ENCODE measurements around the gene ANGPT4.

ANGPT4 gene, protein sequence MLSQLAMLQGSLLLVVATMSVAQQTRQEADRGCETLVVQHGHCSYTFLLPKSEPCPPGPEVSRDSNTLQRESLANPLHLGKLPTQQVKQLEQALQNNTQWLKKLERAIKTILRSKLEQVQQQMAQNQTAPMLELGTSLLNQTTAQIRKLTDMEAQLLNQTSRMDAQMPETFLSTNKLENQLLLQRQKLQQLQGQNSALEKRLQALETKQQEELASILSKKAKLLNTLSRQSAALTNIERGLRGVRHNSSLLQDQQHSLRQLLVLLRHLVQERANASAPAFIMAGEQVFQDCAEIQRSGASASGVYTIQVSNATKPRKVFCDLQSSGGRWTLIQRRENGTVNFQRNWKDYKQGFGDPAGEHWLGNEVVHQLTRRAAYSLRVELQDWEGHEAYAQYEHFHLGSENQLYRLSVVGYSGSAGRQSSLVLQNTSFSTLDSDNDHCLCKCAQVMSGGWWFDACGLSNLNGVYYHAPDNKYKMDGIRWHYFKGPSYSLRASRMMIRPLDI

DNA sequence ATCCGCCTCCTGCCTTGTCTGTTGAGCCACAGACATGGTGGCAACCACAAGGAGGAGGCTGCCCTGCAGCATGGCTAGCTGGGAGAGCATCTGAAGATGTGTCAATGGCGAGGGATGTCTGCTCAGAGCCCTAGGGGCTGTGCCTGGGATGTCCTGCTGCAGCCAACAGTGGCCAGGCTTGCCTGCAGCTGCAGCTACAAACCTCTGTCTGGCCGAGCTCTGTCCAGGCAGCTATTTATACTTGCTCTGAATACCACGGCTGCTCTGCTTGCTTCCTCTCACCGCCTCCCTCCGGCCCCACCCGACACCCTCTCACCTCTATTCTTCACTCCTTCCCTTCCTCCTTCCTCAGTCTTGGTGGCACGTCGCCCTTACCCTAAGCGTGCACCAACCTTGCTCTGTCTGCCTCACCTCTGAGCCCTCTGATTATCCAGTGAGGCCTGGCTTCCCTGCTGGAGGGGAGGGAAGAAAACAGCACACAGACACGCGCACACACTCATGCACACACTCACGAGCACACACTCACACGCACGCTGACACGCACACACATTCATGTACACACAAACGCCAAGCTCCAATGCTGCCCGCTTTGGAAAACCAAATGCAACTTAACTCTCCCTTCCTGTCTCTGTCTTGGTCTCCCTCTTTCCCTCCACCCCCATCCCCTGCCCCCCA is at the start of gene ANGPT4:
ANGPT4 (minus strand) TSS at position 210 of the 675 bp plus-strand sequence; CDS start at position 90, 120 bp downstream.
- no peak for DNase-seq (ENCODE audit: low read depth in 2 of 2)

DNA sequence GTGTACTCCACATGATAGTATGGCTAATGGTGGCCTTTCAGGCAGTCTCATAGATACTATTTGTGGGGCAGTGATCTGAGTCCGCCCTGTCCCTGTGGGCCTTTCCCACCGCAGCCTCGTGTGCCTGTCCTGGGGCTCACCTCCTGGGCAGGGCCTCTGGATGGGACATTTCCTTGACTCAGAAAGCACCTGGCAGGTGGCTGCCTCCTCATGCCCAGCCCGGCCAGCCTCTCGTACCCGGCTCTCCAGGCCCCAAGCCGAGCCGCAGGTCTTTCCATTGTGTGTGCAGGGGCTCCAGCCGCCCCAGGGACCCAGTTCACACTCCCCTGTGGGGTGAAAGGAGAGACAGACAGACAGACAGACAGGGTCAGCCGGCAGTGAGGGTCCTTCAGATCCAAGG is 47.7 kb upstream of the ANGPT4 start:
- DNase-seq (ENCODE audit: low read depth in 2 of 2) = no peak

DNA sequence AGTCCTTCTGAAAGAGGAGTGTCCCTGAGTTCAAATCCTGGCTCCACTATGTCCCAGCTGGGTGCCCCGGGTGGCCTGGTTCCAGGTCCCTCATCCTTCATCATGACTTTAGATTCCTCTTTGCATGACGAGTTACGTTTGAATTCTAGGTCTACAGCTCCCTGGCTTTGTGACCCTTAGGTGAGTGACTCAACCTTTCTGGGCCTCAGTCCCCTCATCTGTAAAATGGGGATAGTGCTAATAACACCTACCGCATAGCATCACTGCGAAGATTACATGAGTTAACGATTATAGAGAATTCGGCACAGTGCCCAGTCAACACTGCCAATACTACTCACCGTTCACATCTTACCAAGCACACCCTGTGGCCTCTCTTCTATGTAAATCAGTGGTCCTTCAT is 46.5 kb upstream of the ANGPT4 start:
- no peak for DNase-seq (ENCODE audit: low read depth in 2 of 2)

DNA sequence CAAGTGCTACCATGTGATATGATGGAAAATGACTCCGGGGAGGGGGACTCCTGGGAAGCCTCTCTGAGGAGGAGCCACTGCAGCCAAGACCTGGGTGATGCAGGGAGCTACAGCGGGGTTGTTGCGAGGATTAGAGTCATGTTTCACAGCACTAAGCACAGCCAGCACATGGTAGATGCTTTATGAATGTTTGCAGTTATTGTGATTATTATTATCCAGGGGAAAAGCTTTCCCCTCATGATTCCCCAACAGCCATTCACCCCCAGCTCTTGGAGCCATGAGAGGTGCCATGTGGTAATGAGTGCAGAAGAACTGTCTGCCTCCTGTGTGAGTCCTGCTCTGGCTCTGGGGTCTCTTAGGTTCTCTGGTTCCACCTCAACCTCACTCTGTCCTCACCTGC is 46.1 kb upstream of the ANGPT4 start:
- no peak for DNase-seq (ENCODE audit: low read depth in 2 of 2)

DNA sequence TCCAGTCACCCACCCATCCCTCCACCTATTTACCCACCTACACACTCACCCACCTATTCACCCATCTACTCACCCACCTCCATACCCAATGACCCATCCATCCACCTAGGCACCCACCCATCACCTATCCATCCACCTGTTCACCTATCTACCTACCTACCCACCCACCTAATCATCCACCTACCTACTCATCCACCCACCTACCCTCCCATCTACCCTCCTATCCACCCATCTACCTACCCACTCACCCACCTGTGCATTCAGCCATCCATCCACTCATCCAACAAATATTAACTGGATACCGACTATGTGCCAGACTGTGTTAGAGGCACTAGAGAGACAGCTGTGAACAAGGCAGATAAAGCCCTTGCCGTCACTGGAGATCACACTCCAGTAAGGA is 45.6 kb upstream of the ANGPT4 start:
- DNase-seq (ENCODE audit: low read depth in 2 of 2) = no peak

DNA sequence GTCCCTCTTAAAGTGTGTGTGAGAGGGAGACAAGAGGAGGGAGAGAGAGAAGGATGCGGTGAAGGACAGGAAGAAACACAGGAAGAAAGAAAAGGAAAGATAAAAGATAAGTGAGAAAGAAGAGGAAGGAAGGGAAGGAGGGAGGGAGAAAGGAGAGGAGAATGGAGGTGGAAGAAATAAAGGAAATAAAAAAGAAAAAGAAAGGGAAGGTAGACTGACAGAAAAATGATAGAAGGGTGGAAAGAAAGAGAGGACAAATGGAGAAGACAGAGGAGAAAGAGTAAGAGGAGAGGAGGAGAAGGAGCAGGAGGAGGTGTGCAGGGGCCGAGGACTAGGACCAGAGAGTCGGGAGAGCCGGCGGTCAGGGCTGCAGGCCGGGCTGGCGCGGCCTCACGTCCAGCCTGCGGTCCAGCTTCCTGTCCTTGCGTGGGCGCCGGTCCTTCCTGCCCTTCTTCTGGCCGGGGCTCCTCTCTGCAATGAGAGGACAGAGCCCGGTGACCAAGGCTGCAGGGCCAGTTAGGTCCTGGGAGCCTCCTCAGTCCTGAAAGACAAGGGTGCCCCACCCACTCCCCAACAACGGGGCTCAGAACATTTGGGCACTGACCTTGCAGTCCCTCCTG is 44.0 kb upstream of the ANGPT4 start:
- no peak for DNase-seq (ENCODE audit: low read depth in 2 of 2)

DNA sequence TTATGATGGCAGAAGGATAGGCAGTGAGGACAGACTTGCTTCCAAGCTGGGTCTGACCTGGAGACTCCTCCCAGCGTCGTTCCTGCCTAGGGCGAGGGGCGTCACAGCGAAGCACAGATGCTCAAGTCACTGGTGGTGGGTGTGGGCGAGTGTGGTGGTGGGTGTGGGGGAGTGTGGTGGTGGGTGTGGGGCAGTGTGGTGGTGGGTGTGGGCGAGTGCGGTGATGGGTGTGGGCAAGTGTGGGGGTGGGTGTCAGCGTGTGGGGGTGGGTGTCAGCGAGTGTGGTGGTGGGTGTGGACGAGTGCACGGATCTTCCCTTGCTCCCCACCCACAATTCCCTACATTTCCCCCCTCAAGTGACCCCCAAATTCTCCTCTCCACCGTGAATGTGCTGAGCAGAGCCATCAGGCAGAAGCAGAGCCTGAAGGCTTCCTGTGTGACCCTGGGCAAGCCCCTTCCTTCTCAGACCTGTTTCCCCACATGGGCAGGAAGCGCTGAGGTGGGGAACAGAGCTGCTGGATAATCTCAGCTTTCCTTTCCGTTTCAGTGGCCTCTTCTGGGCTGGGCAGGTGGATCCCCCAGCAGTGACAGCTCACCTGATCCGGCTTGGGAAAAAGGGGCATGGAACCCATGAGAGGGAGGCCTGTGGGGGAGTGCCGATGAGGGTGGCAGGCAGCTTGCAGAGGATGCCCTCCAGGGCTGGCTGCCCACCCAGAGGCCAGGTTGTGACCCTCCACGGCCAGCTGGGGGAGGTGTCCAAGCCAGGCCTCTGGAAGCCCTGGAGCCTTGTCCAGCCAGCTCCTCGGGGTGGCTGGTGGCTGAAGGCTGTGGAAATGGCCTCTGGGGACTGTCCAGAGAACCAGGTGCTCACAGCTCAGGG is 43.0 kb upstream of the ANGPT4 start:
- DNase-seq (ENCODE audit: low read depth in 2 of 2) = no peak

DNA sequence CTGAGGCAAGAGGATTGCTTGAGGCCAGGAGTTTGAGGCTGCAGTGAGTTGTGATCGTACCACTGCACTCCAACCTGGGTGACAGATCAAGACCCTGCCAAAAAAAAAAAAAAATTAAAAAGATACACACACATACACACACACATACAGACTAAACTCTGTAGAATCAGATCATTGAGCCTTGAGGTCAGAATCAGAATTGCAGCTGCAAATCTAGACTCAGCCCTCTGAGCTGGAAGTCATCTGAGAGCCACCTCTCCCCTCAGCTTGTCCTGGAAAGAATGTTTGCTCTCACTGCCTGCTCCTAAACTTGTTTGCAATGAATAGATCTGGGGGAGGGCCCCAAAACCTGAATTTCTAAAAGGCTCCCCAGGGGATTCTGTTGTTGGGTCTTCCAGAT is 41.4 kb upstream of the ANGPT4 start:
- no peak for DNase-seq (ENCODE audit: low read depth in 2 of 2)

DNA sequence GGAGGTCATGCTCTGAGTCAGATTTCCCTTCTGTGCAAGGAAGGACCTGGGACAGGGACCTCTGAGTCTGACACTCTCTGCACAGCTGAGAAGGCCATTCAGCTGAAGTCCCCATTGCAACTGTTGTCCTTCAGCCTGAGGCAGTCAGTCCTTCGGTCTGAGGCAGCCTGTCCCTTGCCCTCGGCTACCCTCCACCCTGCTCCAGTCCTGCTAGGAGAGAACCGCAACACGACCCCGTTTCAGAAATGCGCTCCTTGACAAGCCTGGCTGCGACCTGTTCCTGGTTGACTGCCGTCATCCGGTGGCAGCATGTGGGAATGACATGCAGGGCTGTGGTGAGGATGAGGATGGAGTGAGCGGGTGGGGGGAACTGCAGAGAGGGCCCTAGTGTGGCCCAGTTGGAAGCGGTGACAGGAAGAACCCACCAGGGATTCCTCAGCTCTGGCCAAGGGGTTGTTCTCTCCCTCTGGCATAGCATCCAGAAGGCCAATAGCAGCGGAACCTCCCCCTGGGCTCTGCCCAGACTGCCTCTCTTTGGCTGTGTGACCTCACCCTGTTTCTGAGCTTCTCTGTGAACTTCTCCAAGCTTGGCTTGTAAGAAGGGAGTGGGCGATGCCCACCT is 40.3 kb upstream of the ANGPT4 start:
- peak; percentile 11 to 12 for DNase-seq (ENCODE audit: low read depth in 2 of 2)

DNA sequence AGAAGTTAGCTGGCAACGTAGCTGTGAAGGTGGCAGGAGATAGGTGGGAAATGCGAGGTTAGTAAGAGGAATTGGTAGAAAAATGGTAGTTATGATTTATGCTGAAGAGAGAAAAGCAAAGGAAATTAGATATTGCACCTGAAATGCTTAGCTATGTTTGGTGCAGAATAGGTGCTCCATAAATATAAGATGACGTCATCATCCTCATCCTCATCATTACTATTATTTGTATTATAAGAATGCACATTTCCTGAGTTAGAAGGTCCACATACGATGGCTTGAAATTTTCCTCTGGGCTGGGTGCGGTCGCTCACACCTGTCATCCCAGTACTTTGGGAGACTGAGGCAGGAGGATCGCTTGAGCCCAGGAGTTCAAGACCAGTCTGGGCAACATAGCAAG is 39.5 kb upstream of the ANGPT4 start:
- no peak for DNase-seq (ENCODE audit: low read depth in 2 of 2)

DNA sequence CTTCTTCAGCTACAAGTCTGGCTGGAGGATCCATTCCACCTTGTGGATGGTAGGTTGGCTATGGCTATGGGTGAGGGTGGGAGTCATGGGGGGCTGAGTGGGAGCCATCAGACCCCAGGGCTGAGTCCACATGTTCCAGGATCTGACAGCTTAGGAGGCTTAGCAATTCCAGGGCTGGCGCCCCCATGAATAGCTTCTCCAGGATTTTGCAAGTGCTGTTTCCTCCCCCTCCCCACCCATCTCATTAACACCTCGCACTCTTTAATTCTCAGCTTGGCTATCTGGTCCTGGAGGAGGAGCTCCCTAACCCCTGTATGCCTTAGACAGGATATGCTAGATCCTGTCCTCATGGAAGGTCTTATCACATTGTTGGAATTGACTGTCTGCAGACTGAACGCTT is 39.0 kb upstream of the ANGPT4 start:
- DNase-seq (ENCODE audit: low read depth in 2 of 2) = no peak

DNA sequence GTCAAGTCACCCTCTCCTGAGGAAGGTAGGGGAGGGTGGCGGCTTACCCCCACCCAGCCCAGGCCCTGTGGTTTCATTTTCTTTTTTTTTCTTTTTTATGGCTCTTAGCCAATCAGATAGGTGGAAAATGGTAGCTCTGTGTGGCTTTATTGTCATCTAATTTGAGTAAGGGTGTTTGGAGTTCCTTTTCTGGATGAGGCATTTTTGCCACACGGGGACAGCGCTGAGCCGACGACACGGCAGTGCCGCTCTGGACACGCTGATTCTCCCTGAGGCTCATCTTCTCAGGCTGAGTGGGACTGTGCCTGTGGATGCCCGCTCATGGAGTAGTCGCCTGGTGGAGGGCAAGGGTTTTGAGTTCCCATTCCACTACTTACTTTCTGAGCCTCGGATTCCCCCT is 37.6 kb upstream of the ANGPT4 start:
- no peak for DNase-seq (ENCODE audit: low read depth in 2 of 2)

DNA sequence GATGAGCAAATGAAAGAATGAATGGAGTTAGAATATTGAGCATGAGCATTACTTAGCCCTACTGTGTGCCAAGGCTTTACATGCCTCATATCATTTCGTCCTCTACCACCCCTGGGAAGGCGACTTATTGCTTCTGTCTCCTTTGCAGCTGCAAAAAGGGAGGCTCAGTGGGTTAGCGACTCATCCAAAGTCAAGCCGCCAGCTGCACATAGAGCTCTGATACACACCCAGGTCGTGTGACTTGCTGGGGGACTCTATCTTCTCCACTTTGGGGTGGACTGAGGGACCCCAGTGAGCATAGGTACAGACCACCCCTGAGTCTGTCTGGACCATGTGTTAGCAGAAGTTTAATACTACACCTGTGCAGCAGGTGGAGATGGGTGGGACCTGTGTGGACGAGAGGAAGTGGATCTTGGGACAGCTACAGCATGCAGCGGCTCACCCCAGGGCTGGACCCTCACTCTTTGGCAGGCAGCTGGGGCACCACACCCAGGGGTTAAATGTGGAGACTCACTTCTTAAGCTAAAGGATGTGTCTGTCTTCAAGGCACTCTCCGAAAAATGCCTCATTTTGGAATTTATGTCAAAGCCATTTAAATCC is 36.2 kb upstream of the ANGPT4 start:
- no peak for DNase-seq (ENCODE audit: low read depth in 2 of 2)

DNA sequence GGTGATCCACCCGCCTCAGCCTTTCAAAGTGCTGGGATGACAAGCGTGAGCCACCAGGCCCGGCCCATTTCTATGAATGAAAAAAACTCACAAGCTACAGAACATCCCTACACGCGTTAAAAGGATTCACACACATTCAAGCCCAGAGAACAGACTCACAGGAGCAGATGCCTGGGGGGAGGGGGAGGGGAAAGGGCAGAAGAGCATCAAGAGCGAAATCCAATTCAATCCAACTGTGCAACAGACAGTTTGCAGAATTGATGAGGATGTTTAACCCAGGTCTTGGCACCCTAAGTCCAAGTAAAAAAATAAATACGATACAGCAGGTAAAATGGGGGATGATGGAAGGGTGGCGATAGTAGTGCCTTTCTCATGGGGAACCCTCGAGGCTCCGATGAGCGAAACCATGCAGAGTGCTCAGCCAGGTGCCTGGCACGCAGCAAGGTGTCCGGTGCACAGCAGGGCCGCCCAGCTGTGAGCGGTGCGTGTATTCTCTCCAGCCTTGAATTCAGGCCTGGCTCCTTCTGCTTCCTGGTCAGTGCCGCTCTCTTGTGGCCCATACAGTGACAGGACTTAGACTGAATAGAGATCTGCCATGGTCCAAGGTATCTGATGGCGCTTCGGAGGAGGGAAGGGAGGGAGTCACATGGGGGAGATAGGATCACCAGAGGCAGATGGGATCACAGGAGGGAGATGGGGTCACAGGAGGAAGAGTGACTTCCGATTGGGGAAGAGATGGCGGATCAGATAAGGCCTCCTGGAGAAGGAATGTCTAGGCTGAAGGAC is 35.4 kb upstream of the ANGPT4 start:
- DNase-seq (ENCODE audit: low read depth in 2 of 2) = no peak

DNA sequence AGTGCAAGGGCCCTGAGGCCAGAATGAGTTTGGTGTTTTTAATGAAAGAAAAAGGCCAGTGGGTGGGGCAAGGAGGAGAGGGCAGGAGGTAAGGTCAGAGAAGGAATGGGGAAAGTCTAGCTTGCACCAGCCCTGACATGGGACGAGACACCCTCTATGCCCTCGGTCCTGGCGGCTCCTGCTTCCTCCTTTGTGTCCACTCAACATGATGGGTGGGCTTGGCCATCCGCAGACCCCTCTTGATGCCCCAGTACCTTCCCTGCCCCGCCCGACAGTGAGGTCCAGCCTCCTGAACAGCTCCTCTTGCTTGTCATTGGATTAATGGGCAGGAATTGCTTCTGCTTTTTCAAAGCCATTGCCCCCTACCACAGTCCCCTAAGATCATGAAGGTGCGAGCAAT is 33.6 kb upstream of the ANGPT4 start:
- no peak for DNase-seq (ENCODE audit: low read depth in 2 of 2)

DNA sequence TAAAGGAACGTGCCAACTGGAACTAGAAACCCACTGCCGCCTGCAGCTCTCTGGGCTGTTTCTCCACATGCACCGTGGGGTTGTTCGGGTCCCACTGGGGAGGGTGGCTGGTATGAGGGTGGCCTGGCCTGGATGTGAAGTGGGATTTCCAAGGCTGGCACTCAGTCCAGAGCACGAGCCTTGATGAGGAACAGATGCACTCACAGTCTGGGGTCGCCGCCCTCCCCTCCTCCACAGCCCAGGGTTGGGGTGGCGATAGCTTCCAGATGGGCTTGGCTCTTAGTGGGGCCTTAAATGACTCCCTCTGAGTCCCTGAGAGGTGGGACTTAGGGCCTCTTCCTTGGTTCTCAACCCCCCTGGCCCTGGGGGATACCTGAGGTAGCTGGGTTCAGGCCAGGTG is 30.7 kb upstream of the ANGPT4 start:
- DNase-seq (ENCODE audit: low read depth in 2 of 2) = no peak

DNA sequence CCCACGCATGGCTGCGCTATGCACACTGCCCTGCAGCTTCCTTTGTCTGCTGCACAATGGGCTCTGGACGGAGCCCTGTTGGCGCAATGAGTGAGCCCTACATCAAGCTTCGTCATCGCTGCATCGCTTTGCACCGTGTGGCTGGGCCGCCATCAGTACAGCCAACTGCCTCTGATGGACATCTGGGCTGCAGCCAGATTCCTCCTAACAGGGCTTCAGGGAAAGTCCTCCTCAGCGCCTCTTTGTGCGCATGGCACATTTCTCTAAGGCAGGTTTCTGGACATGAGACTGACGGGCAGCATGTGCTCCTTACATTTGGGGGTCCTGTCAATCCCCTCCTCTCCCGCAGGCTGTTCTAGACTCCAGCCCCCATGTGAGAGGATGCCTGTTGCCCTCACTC is 29.7 kb upstream of the ANGPT4 start:
- no peak for DNase-seq (ENCODE audit: low read depth in 2 of 2)

DNA sequence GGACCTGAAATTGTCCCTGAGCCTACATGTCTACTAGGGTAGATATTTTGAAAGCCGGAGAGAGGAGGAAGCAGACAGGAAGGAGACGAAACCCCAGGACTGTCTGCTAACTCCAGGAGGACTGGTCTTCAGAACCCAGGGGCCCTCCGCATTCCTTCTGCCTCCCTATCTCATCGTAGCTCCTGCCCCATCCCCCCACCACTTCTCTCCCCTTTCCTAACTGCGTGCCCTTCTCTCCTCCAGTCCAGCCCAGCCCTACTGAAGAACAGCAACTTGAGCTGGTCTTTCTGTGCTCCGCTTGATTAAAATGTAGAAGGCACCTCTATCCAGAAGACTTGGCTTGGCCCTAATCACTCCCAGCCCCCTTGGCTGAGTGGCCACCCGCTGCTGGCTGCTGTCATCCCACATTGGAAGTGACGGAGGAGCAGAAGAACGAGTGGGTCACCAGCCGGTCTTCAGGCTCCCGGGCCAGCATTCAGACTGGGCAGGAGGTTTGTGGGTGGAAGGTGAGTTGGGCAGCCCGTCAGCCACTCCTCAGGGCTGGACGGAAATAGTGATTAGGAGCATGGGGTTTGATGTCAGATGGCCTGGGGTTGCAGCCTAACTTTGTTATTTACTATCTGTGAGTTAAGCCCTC is 28.8 kb upstream of the ANGPT4 start:
- DNase-seq (ENCODE audit: low read depth in 2 of 2) = no peak

DNA sequence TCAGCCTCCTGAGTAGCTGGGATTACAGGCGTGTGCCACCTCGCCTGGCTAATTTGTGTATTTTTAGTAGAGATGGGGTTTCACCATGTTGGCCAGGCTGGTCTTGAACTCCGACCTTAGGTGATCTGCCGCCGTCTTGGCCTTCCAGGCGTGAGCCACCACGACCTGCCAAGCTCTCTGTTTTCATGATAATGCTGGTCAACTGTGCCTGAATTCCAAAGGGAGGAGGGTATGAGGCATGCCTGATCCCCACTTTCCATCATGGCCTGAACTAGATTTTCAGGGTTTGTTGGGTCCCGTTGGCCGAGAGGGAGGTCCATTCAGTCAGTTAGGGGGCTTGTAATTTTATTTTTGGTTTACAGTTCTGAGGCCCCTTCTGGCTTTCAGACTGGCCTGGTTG is 28.0 kb upstream of the ANGPT4 start:
- no peak for DNase-seq (ENCODE audit: low read depth in 2 of 2)

DNA sequence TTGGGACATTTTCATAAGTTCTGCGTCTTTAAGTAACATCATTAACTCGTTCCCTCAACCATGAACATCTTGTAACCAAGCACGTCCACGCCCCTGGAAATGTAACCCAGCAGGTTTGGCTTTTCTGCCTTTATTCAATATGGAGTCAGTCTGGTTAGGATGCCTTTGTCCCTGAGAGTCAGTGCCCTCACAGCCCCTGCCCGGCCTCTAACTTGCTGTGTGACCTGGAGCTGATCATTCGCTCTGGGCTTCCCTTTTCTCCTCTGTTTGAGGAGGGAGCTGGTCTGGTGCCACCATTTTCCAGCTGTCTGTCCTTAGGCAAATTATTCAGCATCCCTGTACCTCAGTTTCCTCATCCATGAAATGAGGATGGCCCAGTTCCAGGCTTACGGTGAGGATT is 26.5 kb upstream of the ANGPT4 start:
- DNase-seq (ENCODE audit: low read depth in 2 of 2) = no peak

Measured in fibroblast of skin of left quadriceps (primary cell).